K562 (cell line): ENCODE results near the gene HAS3. TPM values are rescaled to one million over a fixed set of nuclear protein-coding genes. Genes with fewer than 3 reads are reported as not detected.
A peak's percentile ranks its signal among the peaks of the same experiment; 100 is the strongest.

Experiments
- CREM ChIP-seq: IDR thresholded peaks from 2 replicates; pipeline ENCODE4 v1.6.1; 2014; ENCODE audit warnings: antibody characterized with exemption, low read depth
- CTBP1 ChIP-seq: fragments of 450-650 bp; IDR thresholded peaks from 2 replicates; pipeline ENCODE4 v1.6.1; 2016; ENCODE audit warnings: borderline replicate concordance
- ETV1 ChIP-seq: fragments of 450-650 bp; conservative IDR thresholded peaks from 2 replicates; pipeline ENCODE4 v1.6.1; 2016; ENCODE audit warnings: missing genetic modification characterization, control low read depth, low read depth, missing compliant biosample characterization
- GATAD2B ChIP-seq: fragments of 450-650 bp; IDR thresholded peaks from 2 replicates; pipeline ENCODE4 v1.6.1; 2017; ENCODE audit warnings: mild to moderate bottlenecking, borderline replicate concordance
- NCOA1 ChIP-seq: fragments of 450-650 bp; IDR thresholded peaks from 2 replicates; pipeline ENCODE4 v1.6.1; 2016; ENCODE audit warnings: low read depth
- OTX1 ChIP-seq: fragments of 450-650 bp; formaldehyde crosslinking; IDR thresholded peaks from 2 replicates; pipeline ENCODE4 v1.4.0; 2022; ENCODE audit warnings: mild to moderate bottlenecking
- POLR2B ChIP-seq: fragments of 450-650 bp; IDR thresholded peaks from 2 replicates; pipeline ENCODE4 v1.6.1; 2018; ENCODE audit warnings: low read depth; ENCODE audit not compliant: partially characterized antibody
- RREB1 ChIP-seq: fragments of 250-450 bp; sonication (Bioruptor Pico); IDR thresholded peaks from 2 replicates; pipeline ENCODE4 v1.4.0; 2020
- SIN3B ChIP-seq: fragments of 450-650 bp; IDR thresholded peaks from 2 replicates; pipeline ENCODE4 v1.6.1; 2017; ENCODE audit warnings: low read depth, mild to moderate bottlenecking, moderate library complexity
- STAT6 ChIP-seq: sonication (generic); formaldehyde crosslinking; IDR thresholded peaks from 2 replicates; pipeline ENCODE4 v1.8.1; 2023; ENCODE audit warnings: mild to moderate bottlenecking, missing genetic modification reagents
- XRCC4 ChIP-seq: IDR thresholded peaks from one replicate; pipeline ENCODE4 v1.6.1; 2011; ENCODE audit not compliant: insufficient read depth, insufficient read length; ENCODE audit errors: extremely low read depth
- ZNF23 ChIP-seq: fragments of 250-450 bp; sonication (Bioruptor Pico); IDR thresholded peaks from 2 replicates; pipeline ENCODE4 v1.4.0; 2020; ENCODE audit warnings: mild to moderate bottlenecking
- ZSCAN29 ChIP-seq: fragments of 450-650 bp; IDR thresholded peaks from 2 replicates; pipeline ENCODE4 v1.6.1; 2017
- polyA plus RNA-seq, 8 experiments: library from polyadenylated mRNA; depleted of rRNA in 4 of 8; stranded (reverse) in 5 of 8; unstranded in 3 of 8; fragments of >200 nt; fragmentation: Nextera tagmentation in 2 of 8; fragmentation: Illumina TruSeq in 1 of 8; extraction: Ambion mirVana in 2 of 8; extraction: Trizol in 1 of 8; gene quantifications; 2 replicates each; pipeline versions ENCODE4 v1.2.1 to v1.2.3, GENCODE V29; 2011 to 2014; ENCODE audit warnings: inconsistent platforms in 1 of 8, missing spikeins in 1 of 8
- total RNA-seq, 7 experiments: library from RNA; depleted of rRNA in 6 of 7; stranded (reverse); fragments of >200 nt in 6 of 7; fragmentation: Illumina TruSeq in 2 of 7; extraction: Trizol in 2 of 7; gene quantifications; 2 replicates each; pipeline versions ENCODE4 v1.2.1 to v1.2.3, GENCODE V29; 2011 to 2021; ENCODE audit warnings: low replicate concordance in 1 of 7
- TF ChIP-seq, protein P1 (sequence below): fragments of 250-450 bp; sonication (Bioruptor Pico); IDR thresholded peaks from 2 replicates; pipeline ENCODE4 v1.4.0; 2020; ENCODE audit warnings: mild to moderate bottlenecking
- TF ChIP-seq, protein P2 (sequence below): sonication (generic); formaldehyde crosslinking; IDR thresholded peaks from 2 replicates; pipeline ENCODE4 v1.8.0; 2023; ENCODE audit warnings: mild to moderate bottlenecking, missing genetic modification reagents

HAS3 gene
- total and polyA plus RNA-seq, 9 of the 15 experiments (the other 6 are each of a cell fraction or from before 2014, with no cell fraction given): 0.04 to 0.33 (median 0.13) TPM; not detected in 1

GRCh38 chr16:69132424-69133252, 27.2 kb downstream of the HAS3 start, which contains the start of the genes CHTF8 and UTP4 (continued):
- TF ChIP-seq RREB1 (CRISPR knock-in tag) (no peak), OTX1 (CRISPR knock-in tag) (peak; percentile 90; the same call in 1 of the 2 replicates), GATAD2B (peak; percentile 89; the same call in 1 of the 2 replicates), NCOA1 (no peak), CTBP1 (peak; percentile 61; the same call in 1 of the 2 replicates), ETV1 (tag) (no peak), ZSCAN29 (no peak), SIN3B (peak; percentile 80), CREM (peak; percentile 88), XRCC4 (no peak), POLR2B (peak; percentile 14), ZNF23 (CRISPR knock-in tag) (no peak), STAT6 (CRISPR knock-in tag) (no peak)
- TF ChIP-seq, protein P1, sequence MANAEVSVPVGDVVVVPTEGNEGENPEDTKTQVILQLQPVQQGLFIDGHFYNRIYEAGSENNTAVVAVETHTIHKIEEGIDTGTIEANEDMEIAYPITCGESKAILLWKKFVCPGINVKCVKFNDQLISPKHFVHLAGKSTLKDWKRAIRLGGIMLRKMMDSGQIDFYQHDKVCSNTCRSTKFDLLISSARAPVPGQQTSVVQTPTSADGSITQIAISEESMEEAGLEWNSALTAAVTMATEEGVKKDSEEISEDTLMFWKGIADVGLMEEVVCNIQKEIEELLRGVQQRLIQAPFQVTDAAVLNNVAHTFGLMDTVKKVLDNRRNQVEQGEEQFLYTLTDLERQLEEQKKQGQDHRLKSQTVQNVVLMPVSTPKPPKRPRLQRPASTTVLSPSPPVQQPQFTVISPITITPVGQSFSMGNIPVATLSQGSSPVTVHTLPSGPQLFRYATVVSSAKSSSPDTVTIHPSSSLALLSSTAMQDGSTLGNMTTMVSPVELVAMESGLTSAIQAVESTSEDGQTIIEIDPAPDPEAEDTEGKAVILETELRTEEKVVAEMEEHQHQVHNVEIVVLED (CRISPR knock-in tag): peak; percentile 62
- TF ChIP-seq, protein P2, sequence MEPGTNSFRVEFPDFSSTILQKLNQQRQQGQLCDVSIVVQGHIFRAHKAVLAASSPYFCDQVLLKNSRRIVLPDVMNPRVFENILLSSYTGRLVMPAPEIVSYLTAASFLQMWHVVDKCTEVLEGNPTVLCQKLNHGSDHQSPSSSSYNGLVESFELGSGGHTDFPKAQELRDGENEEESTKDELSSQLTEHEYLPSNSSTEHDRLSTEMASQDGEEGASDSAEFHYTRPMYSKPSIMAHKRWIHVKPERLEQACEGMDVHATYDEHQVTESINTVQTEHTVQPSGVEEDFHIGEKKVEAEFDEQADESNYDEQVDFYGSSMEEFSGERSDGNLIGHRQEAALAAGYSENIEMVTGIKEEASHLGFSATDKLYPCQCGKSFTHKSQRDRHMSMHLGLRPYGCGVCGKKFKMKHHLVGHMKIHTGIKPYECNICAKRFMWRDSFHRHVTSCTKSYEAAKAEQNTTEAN (CRISPR knock-in tag): no peak
